Tibial artery (tissue), 4 donors: ENCODE measurements around the gene FOXA1.
A peak's percentile ranks its signal among the peaks of the same experiment; 100 is the strongest.

ENCODE experiments used
- DNase-seq, 2 donors: peaks; one replicate each; pipeline ENCODE4 v3.0.0-alpha.2; 2019
- H3K27ac ChIP-seq, 2 donors: fragments of 200-600 bp; sonication (generic) in 1 of 2; 1 replicate in 1 of 2; 2 replicates in 1 of 2; pipeline ENCODE4 v1.5.1; 2018 to 2019; ENCODE audit warnings: mild to moderate bottlenecking in 1 of 2
- H3K27me3 ChIP-seq, 2 donors: fragments of 200-600 bp; sonication (generic) in 1 of 2; one replicate each; pipeline versions ENCODE4 v1.5.1 to v1.6.0; 2016 to 2019
- H3K36me3 ChIP-seq, 3 donors: fragments of 200-600 bp; sonication (generic) in 2 of 3; one replicate each; pipeline ENCODE4 v1.5.1; 2016 to 2019; ENCODE audit warnings: mild to moderate bottlenecking in 2 of 3
- H3K4me1 ChIP-seq, 4 donors: fragments of 200-600 bp; sonication (generic) in 2 of 4; 1 replicate in 3 of 4; 2 replicates in 1 of 4; pipeline ENCODE4 v1.5.1; 2016 to 2019
- H3K4me3 ChIP-seq, 2 donors: fragments of 200-600 bp; sonication (generic) in 1 of 2; 1 replicate in 1 of 2; 2 replicates in 1 of 2; pipeline ENCODE4 v1.5.1; 2018 to 2019; ENCODE audit warnings: mild to moderate bottlenecking in 2 of 2
- H3K9me3 ChIP-seq, 3 donors: fragments of 200-600 bp; sonication (generic) in 1 of 3; one replicate each; pipeline ENCODE4 v1.5.1; 2016 to 2019
- intact Hi-C: fragments of 100-400 bp; cut with DNase I; formaldehyde crosslinking; loops from one replicate; pipeline ENCODE4 v1.15.0; 2023; ENCODE audit warnings: low total_unique reads
- TF ChIP-seq, protein P1 (sequence below), 2 experiments: fragments of 200-600 bp in 1 of 2; fragments of 450-650 bp in 1 of 2; IDR thresholded peaks; one replicate each; pipeline ENCODE4 v1.5.1; 2017 to 2019; ENCODE audit warnings: antibody characterized with exemption in 2 of 2, mild to moderate bottlenecking in 1 of 2, moderate library complexity in 1 of 2

FOXA1 gene

DNA sequence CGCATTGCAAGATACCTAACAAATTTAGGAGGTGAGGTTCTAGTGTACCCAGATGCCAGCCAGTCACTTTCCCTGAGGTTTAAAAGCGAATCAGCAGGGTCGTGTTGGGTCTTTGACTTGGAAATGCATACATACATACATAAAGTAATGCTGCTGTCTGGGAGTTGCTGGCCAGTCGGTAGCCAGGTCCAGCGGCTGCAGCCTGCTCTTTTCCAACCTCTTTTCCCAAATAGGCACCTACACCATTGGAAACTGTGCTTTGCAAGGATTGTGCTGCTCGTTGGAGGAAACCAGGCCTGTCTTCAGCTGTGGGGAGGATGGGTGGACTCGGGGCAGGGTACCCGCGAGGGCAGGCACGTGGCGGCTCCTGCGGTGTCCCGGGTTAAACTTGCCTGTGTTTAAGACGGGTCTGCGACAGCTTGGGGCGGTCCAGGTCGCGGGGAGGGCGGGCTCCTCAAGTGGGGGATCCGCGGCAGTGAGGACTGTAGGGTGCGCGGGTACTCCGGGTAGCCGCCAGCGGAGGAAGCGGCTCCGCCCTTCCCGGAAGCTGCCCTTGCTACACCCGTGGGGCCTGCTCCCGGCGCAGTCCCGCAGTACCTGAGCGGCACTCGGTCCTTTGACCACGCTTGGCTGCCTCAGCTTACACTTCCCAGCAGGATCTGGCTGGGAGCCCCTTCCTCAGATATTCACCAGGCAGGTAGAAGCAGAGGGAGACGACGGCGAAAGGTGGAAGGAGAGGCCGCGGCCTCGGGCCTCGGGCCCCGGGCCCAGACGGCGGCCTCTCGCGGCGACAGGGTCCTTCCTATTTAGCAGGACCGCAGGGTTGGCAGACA is 3.1 kb upstream of the FOXA1 start:
- Histone ChIP-seq H3K4me1 (peaks cover 0 to 48% (median 36%) of the 10 kb centered on the region in 4 donors), H3K36me3 (no peaks in the 10 kb centered on the region), H3K9me3 (no peaks in the 10 kb centered on the region), H3K27me3 (peaks cover 20 to 98% of the 10 kb centered on the region in 2 donors), H3K27ac (no peak overlapping the region), H3K4me3 (no peak overlapping the region)
- TF ChIP-seq, protein P1, sequence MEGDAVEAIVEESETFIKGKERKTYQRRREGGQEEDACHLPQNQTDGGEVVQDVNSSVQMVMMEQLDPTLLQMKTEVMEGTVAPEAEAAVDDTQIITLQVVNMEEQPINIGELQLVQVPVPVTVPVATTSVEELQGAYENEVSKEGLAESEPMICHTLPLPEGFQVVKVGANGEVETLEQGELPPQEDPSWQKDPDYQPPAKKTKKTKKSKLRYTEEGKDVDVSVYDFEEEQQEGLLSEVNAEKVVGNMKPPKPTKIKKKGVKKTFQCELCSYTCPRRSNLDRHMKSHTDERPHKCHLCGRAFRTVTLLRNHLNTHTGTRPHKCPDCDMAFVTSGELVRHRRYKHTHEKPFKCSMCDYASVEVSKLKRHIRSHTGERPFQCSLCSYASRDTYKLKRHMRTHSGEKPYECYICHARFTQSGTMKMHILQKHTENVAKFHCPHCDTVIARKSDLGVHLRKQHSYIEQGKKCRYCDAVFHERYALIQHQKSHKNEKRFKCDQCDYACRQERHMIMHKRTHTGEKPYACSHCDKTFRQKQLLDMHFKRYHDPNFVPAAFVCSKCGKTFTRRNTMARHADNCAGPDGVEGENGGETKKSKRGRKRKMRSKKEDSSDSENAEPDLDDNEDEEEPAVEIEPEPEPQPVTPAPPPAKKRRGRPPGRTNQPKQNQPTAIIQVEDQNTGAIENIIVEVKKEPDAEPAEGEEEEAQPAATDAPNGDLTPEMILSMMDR (IDR thresholded peaks at IDR 0.05), result no peak
- intact Hi-C loops, result loop anchor here (10.0 kb wide), 1 partner anchor 353 kb away; no protein-coding TSS in a partner anchor
- DNase-seq, result no peak

GRCh38 chr14:37597538-37597913 is 2.5 kb upstream of the FOXA1 start:
- intact Hi-C loops, result loop anchor here (10.0 kb wide), 1 partner anchor 353 kb away; no protein-coding TSS in a partner anchor
- no peak overlapping the region for H3K4me3 ChIP-seq

DNA sequence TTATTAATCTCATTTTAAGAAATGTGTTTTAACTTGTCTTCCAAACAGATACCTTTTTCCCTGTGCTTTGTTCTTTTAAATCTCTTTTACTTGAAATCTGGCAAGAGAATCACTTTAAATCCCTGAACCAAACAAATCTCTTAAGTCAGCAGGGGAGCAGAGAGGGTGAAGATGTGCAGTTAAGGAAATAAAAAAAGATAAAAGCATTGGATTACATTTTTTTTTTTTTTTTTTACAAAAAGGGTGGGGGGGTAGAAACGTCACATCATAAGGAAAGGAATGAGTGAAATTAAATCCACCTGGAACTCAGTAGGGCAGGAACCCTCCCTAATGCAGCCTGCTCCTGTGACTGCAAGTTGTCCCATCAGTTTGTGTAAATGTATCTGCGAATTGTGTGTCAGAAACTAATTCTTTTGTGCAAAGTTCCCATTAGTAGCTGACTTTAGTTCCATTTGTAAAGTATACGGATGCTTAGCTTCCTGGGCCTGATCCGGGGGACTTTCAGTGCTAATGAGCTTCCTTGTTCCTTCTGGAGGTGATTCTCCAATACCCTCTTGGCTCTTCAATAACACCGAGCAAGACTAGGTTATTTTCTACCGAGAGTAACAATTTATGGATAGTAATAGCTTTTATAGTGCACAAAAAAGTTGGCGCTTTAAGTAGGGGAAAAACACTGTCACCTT is 1.9 kb upstream of the FOXA1 start:
- Histone ChIP-seq H3K36me3 (no peaks in the 10 kb centered on the region), H3K27me3 (peaks cover 29 to 98% of the 10 kb centered on the region in 2 donors), H3K4me1 (peaks cover 0 to 48% (median 38%) of the 10 kb centered on the region in 4 donors), H3K27ac (no peak overlapping the region), H3K4me3 (no peak overlapping the region), H3K9me3 (no peaks in the 10 kb centered on the region)
- TF ChIP-seq, protein P1 (IDR thresholded peaks at IDR 0.05), result no peak
- no peak for DNase-seq
- intact Hi-C loops, result loop anchor here (10.0 kb wide), 1 partner anchor 352 kb away; no protein-coding TSS in a partner anchor

More at GRCh38 chr14:37597538-37597913, 2.5 kb upstream of the FOXA1 start:
- DNase-seq, result no peak
- TF ChIP-seq, protein P1 (IDR thresholded peaks at IDR 0.05), result no peak
- no peaks in the 10 kb centered on the region for H3K9me3 ChIP-seq
- H3K4me1 ChIP-seq, result peaks cover 0 to 48% (median 36%) of the 10 kb centered on the region in 4 donors
- no peaks in the 10 kb centered on the region for H3K36me3 ChIP-seq
- no peak overlapping the region for H3K27ac ChIP-seq
- peaks cover 24 to 98% of the 10 kb centered on the region in 2 donors for H3K27me3 ChIP-seq

DNA sequence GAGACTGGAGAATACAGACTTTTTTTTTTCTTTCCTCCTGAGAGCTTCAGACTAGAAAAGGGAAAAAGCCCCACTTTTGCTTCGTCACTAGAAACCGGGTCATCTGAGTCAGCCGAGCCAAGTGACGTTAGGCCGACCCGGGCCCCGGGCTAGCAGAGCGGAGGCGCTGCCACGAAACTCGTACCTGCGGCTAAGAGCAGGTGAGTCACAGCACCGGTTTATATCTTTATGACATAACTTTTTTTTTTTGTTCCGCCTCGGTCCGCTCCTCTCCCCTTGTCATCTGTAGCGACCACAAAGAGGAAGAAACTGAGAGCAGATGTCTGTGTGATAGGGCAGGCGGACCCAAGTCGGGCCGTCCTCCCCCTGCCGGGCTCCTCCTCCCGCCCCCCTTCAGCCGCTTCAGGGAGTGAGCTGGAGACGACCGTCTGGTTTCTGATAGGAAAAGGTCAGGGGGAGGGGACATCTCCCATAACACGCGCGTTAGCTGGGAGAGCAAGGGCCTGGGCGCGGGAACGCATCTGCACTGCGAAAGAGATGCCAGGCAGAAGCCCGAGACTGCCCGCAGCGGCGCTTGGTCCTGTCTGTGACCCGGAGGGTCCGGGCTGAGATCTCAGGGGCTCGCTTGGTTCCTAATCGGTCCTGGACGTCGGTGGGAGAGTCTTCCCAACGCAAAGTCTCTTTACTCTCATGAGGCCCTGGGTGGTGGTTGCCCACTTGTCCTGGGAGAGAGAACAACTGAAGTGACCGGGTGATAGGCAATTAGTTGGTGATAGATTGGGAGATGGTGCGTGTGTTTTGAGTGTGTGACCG is 966 bp upstream of the FOXA1 start:
- TF ChIP-seq, protein P1 (IDR thresholded peaks at IDR 0.05), result no peak
- peaks cover 29 to 98% of the 10 kb centered on the region in 2 donors for H3K27me3 ChIP-seq
- DNase-seq, result no peak
- no peak overlapping the region for H3K27ac ChIP-seq
- H3K4me3 ChIP-seq, result peak overlapping the region in 1 of 2 donors; percentile 52
- no peaks in the 10 kb centered on the region for H3K9me3 ChIP-seq
- no peaks in the 10 kb centered on the region for H3K36me3 ChIP-seq
- intact Hi-C loops, result loop anchor here (10.0 kb wide), 1 partner anchor 351 kb away; no protein-coding TSS in a partner anchor
- peaks cover 0 to 55% (median 42%) of the 10 kb centered on the region in 4 donors for H3K4me1 ChIP-seq
